B cell (primary cell): Measurements from ENCODE around the gene TNRC6C. TPM values are rescaled to one million over a fixed set of nuclear protein-coding genes. Genes with fewer than 3 reads are reported as not detected.

ENCODE experiments used
- ATAC-seq: fragments of 200-7000 bp; cut with Tn5 transposase; one replicate; pipeline ENCODE4 v1.10.0; 2021; ENCODE audit warnings: low read depth, mild to moderate bottlenecking, moderate number of reproducible peaks, moderate library complexity
- CTCF ChIA-PET: fragments of 350-600 bp; sonication (Branson Sonifier 250); formaldehyde crosslinking; loops from one replicate; lab custom pipeline; 2021; ENCODE audit warnings: antibody characterized with exemption, inconsistent platforms; lab: Charles Lee
- POLR2A ChIA-PET: fragments of 350-600 bp; sonication (Branson Sonifier 250); formaldehyde crosslinking; loops from one replicate; lab custom pipeline; 2021; ENCODE audit warnings: antibody characterized with exemption; lab: Charles Lee
- DNase-seq: peaks from one replicate; pipeline ENCODE4 v3.0.0; 2013
- H2AFZ ChIP-seq: 2 replicates; pipeline ENCODE4 v1.6.1; 2012; ENCODE audit warnings: mild to moderate bottlenecking, low read depth, low read length; ENCODE audit not compliant: insufficient read depth, poor library complexity, severe bottlenecking
- H3K27ac ChIP-seq, 2 donors: 1 replicate in 1 of 2; 2 replicates in 1 of 2; pipeline ENCODE4 v1.5.1; 2012 to 2013; ENCODE audit warnings: low read length in 2 of 2, mild to moderate bottlenecking in 2 of 2, moderate library complexity in 1 of 2
- H3K27me3 ChIP-seq, 4 experiments: fragments of 200-600 bp in 1 of 4; sonication (generic) in 1 of 4; replicated peaks in 1 of 4; 1 replicate in 2 of 4; 2 replicates in 2 of 4; pipeline versions ENCODE4 v1.6.1 to v1.7.0; 2013 to 2016; ENCODE audit warnings: low read length in 3 of 4, mild to moderate bottlenecking in 2 of 4, mixed read lengths in 1 of 4, moderate library complexity in 1 of 4; ENCODE audit not compliant: insufficient read depth in 4 of 4, control insufficient read depth in 3 of 4; ENCODE audit errors: control extremely low read depth in 1 of 4
- H3K36me3 ChIP-seq, 2 experiments: replicated peaks in 1 of 2; 1 replicate in 1 of 2; 2 replicates in 1 of 2; pipeline versions ENCODE4 v1.6.1 to v1.7.1; 2013; ENCODE audit warnings: low read length in 1 of 2; ENCODE audit not compliant: insufficient read depth in 2 of 2, control insufficient read depth in 1 of 2; ENCODE audit errors: control extremely low read depth in 1 of 2, extremely low read depth in 1 of 2
- H3K4me1 ChIP-seq, 2 donors: fragments of 200-600 bp in 1 of 2; sonication (generic) in 1 of 2; 1 replicate in 1 of 2; 2 replicates in 1 of 2; pipeline versions ENCODE4 v1.5.1 to v1.6.1; 2013 to 2017; ENCODE audit warnings: low read length in 2 of 2; ENCODE audit not compliant: control insufficient read depth in 2 of 2, insufficient read depth in 2 of 2
- H3K4me2 ChIP-seq: replicated peaks from 2 replicates; pipeline ENCODE3; 2012; ENCODE audit warnings: mild to moderate bottlenecking, low read depth, low read length; ENCODE audit not compliant: poor library complexity, severe bottlenecking
- H3K4me3 ChIP-seq, 5 experiments: fragments of 200-600 bp in 1 of 5; sonication (generic) in 1 of 5; 1 replicate in 3 of 5; 2 replicates in 2 of 5; pipeline versions ENCODE4 v1.5.1 to v1.7.0; 2011 to 2016; ENCODE audit warnings: low read length in 4 of 5, mild to moderate bottlenecking in 4 of 5, low read depth in 2 of 5, control low read depth in 1 of 5, moderate library complexity in 1 of 5; ENCODE audit not compliant: insufficient read depth in 1 of 5; ENCODE audit errors: control extremely low read depth in 1 of 5, extremely low read depth in 1 of 5
- H3K79me2 ChIP-seq: fragments of 200-600 bp; sonication (generic); one replicate; pipeline ENCODE4 v1.6.0; 2016; ENCODE audit warnings: low read length; ENCODE audit not compliant: control insufficient read depth, insufficient read depth
- H3K9ac ChIP-seq: fragments of 200-600 bp; sonication (generic); 2 replicates; pipeline ENCODE4 v1.6.1; 2017; ENCODE audit warnings: mild to moderate bottlenecking, low read length, moderate library complexity
- H3K9me3 ChIP-seq, 3 donors: one replicate each; pipeline versions ENCODE4 v1.6.1 to v1.7.1; 2013; ENCODE audit warnings: low read length in 2 of 3; ENCODE audit not compliant: control insufficient read depth in 2 of 3, insufficient read depth in 1 of 3; ENCODE audit errors: control extremely low read depth in 1 of 3
- H4K20me1 ChIP-seq: 2 replicates; pipeline ENCODE4 v1.6.0; 2012; ENCODE audit warnings: mild to moderate bottlenecking, low read length; ENCODE audit not compliant: insufficient read depth, control insufficient read depth, poor library complexity, severe bottlenecking
- H3K27ac Mint-ChIP-seq: one replicate; pipeline ENCODE4 v1.8.0; 2021; ENCODE audit warnings: mixed read lengths
- H3K27me3 Mint-ChIP-seq: one replicate; pipeline ENCODE4 v1.8.0; 2021; ENCODE audit warnings: mixed read lengths
- H3K4me1 Mint-ChIP-seq: one replicate; pipeline ENCODE4 v1.8.0; 2021; ENCODE audit warnings: mixed read lengths
- H3K4me3 Mint-ChIP-seq: one replicate; pipeline ENCODE4 v1.8.0; 2021; ENCODE audit warnings: mixed read lengths
- H3K9me3 Mint-ChIP-seq: one replicate; pipeline ENCODE4 v1.8.0; 2022; ENCODE audit warnings: mixed read lengths; ENCODE audit not compliant: insufficient read depth
- CTCF ChIP-seq: fragments of 200-600 bp; IDR thresholded peaks from one replicate; pipeline ENCODE4 v1.8.0; 2022; ENCODE audit warnings: antibody characterized with exemption, mild to moderate bottlenecking
- EZH2 ChIP-seq: IDR thresholded peaks from 2 replicates; pipeline ENCODE4 v1.6.1; 2012; ENCODE audit warnings: borderline replicate concordance, low read depth, mild to moderate bottlenecking, moderate library complexity, low read length; ENCODE audit not compliant: insufficient read depth, poor library complexity, severe bottlenecking
- WGBS: methylation state at CpG from one replicate; pipeline ENCODE4 v1.1.5; 2013; ENCODE audit warnings: missing lambda C conversion rate; ENCODE audit not compliant: insufficient coverage; 5-methylcytosine and 5-hydroxymethylcytosine counted together
- intact Hi-C: fragments of 100-400 bp; cut with micrococcal nuclease; formaldehyde crosslinking; loops from one replicate; pipeline ENCODE4 v1.10.0; 2022
- polyA plus RNA-seq: library from polyadenylated mRNA; depleted of rRNA; stranded (reverse); fragments of >200 nt; gene quantifications from 2 replicates; pipeline ENCODE4 v1.2.3, GENCODE V29; 2012
- total RNA-seq, 2 donors: library from RNA; stranded (reverse); fragments of 120-200 nt in 1 of 2; gene quantifications; 1 replicate in 1 of 2; 2 replicates in 1 of 2; pipeline versions ENCODE4 v1.2.3 to v1.2.4, GENCODE V29; 2013 to 2022

The TNRC6C gene
- total and polyA plus RNA-seq, 2 donors (not counting 1 experiment from before 2014, with no cell fraction given) = 3.9 to 63.8 TPM

GRCh38 chr17:78116411-78116810 lies 157.9 kb downstream of the TNRC6C start:
- Histone ChIP-seq H4K20me1 (peaks cover 81% of the 10 kb centered on the region), H3K4me2 (no peak overlapping the region), H3K9me3 (no peaks in the 10 kb centered on the region), H3K9ac (no peak overlapping the region), H3K27me3 (no peaks in the 10 kb centered on the region), H3K79me2 (peaks cover 21% of the 10 kb centered on the region), H3K36me3 (peaks cover 0 to 85% of the 10 kb centered on the region in 2 experiments), H2AFZ (no peak overlapping the region), H3K4me3 (no peak overlapping the region), H3K27ac (no peak overlapping the region), H3K4me1 (peaks cover 21 to 32% of the 10 kb centered on the region in 2 donors)
- CTCF ChIA-PET = interaction anchor here (0.6 to 10.9 kb wide), 2 partner anchors 61 to 128 kb away, joined by 4 to 142 read pairs; no protein-coding TSS in a partner anchor
- DNase-seq = no peak
- Mint-ChIP-seq H3K4me1 (peaks cover 35% of the 10 kb centered on the region), H3K27me3 (no peaks in the 10 kb centered on the region), H3K27ac (no peak overlapping the region), H3K9me3 (no peaks in the 10 kb centered on the region), H3K4me3 (no peak overlapping the region)
- TF ChIP-seq EZH2 (no peak), CTCF (no peak)
- WGBS = 97% methylated on average over 9 of the region's 9 CpGs
- POLR2A ChIA-PET = interaction anchor here (0.6 to 1.1 kb wide), 7 partner anchors 16 to 134 kb away, joined by 3 to 9 read pairs (median 3); no protein-coding TSS in a partner anchor
- no peak for ATAC-seq
- intact Hi-C loops = loop anchor here (10.0 kb wide), 1 partner anchor 308 kb away; no protein-coding TSS in a partner anchor
